CD4-positive, alpha-beta T cell treated with Interferon alpha-2 for 1 hour (primary cell): Measurements from ENCODE around the gene MS4A15.
"Not testable (repeated sequence)": the region's sequence is repeated elsewhere in the genome, so short reads cannot be mapped to it uniquely, and the experiment has no call there.

Source experiments
- DNase-seq, 2 donors: peaks; one replicate each; pipeline ENCODE4 v3.0.0-alpha.2; 2020 to 2022

Gene MS4A15

GRCh38 chr11:60810151-60810550, 53.5 kb downstream of the MS4A15 start:
- DNase-seq: no peak

GRCh38 chr11:60810569-60810968, 53.9 kb downstream of the MS4A15 start:
- no peak for DNase-seq

GRCh38 chr11:60813324-60813723, 56.7 kb downstream of the MS4A15 start:
- DNase-seq: no peak

GRCh38 chr11:60814112-60814511, 57.4 kb downstream of the MS4A15 start:
- no peak for DNase-seq

- DNase-seq: no peak
Measured at GRCh38 chr11:60816590-60817157, 60.0 kb downstream of the MS4A15 start.

GRCh38 chr11:60818057-60818456, 61.4 kb downstream of the MS4A15 start:
- no peak for DNase-seq

- no peak for DNase-seq
Measured at GRCh38 chr11:60821827-60822599, 65.3 kb downstream of the MS4A15 start.

GRCh38 chr11:60823745-60824306, 67.2 kb downstream of the MS4A15 start:
- DNase-seq: not testable (repeated sequence)

- no peak for DNase-seq
Measured at GRCh38 chr11:60825118-60825517, 68.5 kb downstream of the MS4A15 start.

GRCh38 chr11:60825790-60826189, 69.1 kb downstream of the MS4A15 start:
- DNase-seq: no peak
